ENCODE data around the gene TSPOAP1.

TSPOAP1 gene

DNA sequence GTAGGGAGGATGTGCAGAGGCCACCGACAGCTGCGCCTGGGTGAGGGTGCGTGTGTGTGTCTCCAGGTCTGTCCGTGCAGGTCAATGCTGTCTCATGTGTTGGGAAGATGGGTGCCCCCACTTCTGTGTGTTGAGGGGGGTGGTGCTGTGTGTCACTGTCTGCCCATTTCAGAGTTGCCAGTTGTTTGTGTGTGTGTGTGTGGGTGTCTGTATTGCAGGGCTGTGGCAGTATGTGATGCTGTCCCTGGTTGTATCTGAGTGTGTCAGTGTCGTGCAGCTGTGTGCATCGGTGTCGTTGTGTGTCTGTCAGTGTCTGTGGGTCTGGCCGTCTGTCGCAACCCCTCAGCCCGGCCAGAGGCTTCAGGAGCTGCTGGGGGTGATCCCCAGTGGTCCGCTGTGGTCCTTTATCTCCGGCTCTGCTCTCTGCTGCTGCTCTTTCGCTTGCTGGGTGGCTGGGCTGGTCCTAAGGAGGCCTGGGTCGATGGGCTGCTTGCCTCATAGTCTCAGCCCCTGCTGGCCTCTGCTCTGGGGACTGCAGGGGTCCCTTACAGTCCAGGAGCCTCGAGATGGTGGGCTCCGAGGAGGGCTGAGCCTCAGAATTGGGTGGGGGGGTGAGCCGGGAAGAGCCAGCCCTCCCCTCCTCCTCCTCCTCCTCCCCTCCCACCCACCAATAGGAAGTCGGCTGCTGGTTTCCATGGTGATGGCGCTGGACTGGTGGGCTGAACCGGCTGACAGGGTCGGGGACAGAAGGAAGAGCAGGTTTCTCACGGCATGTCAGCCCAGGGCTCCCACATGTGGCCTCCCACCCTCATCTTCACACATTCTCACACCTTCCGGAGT, at the start of gene TSPOAP1:
Gene TSPOAP1 (minus strand): TSS at position 601 of the 840 bp plus-strand sequence. CDS start 875 bp downstream, outside the sequence.
- no peak for DNase-seq (ENCODE audit: low read depth in 2 of 2)

- no peak for DNase-seq (ENCODE audit: low read depth in 2 of 2)
Measured at GRCh38 chr17:58377661-58378060, 49.1 kb upstream of the TSPOAP1 start.

DNA sequence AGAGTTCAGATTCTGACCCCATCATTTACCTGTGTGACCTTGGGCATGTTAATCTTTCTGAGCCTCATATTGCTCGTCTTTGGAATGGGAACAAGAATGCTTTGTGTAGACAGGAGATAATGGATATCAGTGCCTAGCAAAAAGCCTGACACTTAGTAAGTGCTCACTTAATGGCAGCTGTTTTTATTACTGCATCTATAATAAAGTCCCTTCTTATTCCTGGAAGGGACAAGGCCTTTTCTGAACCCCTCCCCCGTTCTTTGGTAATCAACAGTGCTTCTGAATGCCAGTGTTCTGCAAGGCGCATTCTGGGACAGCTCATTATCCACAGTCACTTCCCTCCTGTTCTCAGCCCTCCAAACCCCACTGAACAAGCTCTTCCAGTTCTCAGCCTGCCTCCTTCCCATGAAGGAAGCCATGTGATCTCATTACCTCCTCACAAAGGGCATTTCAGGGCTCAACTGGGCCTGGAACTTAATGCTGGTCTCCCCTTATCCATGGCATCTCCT, 48.6 kb upstream of the TSPOAP1 start:
- no peak for DNase-seq (ENCODE audit: low read depth in 2 of 2)

GRCh38 chr17:58376472-58377000, 47.9 kb upstream of the TSPOAP1 start:
- DNase-seq (ENCODE audit: low read depth in 2 of 2): no peak

DNA sequence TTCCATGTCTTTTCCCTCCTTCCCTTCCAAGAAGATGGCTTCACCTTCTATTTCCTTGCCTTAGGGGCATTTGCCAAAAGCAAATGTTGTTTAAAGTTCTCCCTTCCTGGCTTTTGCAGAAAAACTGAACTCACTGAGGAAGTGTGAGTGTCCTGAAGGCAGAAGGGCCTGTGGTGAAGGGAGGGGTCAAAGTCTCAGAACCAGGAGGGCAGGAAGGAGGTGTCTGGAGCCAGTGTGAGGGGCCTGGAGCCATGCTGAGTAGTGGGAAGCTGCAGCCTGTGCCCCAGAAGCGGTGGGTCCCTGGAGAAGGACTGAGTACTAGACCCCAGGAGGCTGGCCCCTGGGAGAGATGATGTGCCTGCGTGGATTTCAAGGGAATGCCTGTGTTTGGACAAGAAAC, 47.2 kb upstream of the TSPOAP1 start:
- DNase-seq (ENCODE audit: low read depth in 2 of 2): no peak

DNA sequence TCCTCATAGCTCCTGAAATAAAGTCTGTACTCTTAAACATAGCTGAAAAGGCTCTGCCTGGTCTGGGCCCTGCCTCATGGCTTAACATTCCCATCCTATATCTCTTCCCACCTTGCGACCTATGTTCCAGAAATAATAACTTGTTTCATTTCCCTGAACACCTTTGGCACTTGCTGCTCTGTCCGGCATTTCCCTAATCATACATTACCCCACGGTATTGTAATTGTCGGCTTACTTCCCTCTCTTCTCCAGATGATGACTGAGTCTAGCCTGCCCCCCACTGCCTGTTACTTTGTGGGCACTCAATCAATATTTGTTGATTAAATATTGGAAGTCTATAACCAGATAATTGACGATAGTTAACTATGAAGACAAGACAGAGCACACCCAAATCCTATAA, 46.7 kb upstream of the TSPOAP1 start:
- DNase-seq (ENCODE audit: low read depth in 2 of 2): no peak

GRCh38 chr17:58373923-58374322, 45.3 kb upstream of the TSPOAP1 start:
- DNase-seq (ENCODE audit: low read depth in 2 of 2): no peak

GRCh38 chr17:58373003-58373402, 44.4 kb upstream of the TSPOAP1 start:
- no peak for DNase-seq (ENCODE audit: low read depth in 2 of 2)

- no peak for DNase-seq (ENCODE audit: low read depth in 2 of 2)
Measured at GRCh38 chr17:58371300-58371950, 42.8 kb upstream of the TSPOAP1 start.

DNA sequence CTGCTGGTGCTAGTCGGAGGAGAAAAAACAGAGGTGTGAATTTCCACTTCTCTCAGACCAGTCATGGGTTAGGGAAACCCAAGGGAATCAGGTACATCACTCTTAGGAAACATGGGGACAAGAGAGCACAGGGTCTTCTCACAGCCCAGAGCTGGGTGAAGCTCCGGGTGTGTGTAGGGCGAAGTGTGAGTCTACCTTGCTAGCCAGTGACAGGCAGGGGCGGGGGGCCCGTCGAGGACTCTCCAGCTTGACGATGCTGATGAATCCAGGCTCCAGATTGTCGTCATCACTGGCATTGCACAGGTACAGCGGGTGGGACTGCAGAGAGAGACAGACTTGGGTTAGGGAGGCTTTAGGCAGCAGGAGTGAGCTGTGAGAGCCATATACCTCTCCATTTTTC, 42.1 kb upstream of the TSPOAP1 start:
- no peak for DNase-seq (ENCODE audit: low read depth in 2 of 2)

DNA sequence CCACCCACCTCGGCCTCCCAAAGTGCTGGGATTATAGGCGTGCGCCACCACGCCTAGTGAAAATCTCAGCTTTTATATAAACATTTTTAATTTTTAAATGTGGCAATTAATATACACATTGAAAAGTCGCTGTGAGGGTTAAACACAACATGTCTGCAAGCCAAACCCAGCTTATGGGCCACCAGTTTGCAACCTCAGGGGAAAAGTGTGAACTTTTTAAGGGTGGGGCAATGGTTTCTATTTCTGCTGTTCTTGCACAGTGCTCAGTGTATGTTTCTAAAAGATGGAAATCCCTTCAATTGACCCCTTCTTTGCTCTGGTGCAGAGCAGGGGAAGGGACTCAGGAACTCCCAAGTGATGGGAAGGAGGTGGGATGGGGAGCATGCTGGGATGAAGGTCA, 41.7 kb upstream of the TSPOAP1 start:
- DNase-seq (ENCODE audit: low read depth in 2 of 2): no peak

DNA sequence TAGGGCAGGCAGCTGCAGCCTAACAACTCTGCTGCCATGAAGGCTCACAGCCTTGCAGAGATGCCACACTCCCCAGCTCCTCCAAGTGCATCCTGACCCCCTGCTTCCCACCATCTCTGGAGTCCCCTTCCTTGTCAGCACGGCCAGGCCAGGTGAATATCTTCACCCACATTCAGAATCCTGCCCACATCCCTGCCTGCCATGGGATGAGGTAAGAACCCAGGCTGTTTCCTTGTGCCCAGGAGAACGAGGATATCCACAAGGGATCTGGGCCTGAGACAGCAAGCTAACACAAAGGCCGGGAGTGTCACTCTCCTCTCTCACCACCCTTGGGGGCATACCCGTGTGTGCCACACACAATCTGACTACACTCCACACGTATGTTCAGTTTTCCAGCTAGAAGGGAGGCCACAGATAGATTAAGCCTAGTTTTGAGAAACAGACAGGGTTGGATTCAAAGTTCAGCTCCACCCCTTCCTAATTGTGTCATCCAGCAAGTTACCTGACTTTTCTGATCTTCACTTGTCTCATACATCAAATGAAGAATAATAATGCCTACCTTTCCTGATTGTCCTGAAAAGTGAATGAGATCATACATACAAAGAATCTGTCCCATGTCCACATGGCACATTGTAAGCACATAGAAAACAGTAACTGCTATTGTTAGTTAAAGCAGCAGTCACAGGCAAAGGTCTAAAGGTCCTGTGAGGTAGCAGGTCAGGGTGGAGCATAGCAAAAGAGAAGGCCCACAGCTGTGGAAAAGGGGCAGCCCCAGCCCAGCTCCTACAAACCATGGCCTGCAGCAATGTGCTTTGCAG, 40.8 kb upstream of the TSPOAP1 start:
- no peak for DNase-seq (ENCODE audit: low read depth in 2 of 2)

- DNase-seq (ENCODE audit: low read depth in 2 of 2): no peak
Measured at GRCh38 chr17:58368860-58369213, 40.2 kb upstream of the TSPOAP1 start.

DNA sequence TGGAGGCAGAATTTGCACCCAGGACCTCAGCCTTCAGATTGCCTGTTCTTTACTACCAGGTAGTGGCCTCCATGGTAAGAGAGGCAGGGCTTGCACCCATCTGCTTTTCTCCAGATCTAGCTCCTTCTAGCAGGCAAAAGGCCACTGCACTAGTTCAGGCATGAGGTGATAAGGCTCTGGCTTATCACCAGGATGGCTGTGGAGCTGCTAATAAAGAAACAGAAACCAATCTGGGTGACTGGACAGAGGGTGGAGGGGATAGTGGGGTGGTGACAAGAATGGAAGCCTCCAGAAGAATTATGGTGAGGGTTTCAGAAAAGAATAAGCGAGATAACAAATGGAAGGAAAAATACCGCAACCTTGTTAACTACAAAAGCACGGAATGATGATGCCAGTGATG, 38.9 kb upstream of the TSPOAP1 start:
- DNase-seq (ENCODE audit: low read depth in 2 of 2): no peak

DNA sequence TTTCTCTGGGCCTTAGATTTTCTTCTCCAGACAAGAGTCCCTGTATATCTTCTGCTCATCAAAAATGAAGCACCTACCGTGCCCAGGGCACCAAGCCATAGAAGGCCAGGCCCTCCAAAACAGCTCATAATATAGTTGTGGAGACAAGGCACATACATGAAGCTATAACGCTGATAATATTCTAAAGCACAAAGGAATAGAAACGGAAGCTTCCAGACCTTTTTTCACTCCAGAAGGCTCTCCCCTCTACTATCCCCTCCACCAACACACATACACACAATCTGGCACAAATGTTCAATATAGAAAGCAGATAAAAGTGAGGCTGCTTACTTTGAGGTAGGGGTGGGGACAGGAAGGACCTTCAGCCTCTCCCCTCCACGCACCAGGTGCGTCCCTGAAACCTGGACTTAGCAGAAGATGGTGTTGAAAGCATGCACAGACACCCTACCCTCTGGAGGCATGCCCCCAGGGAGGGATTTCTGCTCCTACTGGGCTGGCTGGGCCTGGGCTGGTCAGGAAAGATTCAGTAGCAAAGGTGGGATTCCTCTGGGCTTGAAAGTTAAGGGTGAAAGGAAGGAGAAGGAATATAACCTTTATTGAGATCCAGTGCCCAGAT, 37.5 kb upstream of the TSPOAP1 start:
- no peak for DNase-seq (ENCODE audit: low read depth in 2 of 2)

GRCh38 chr17:58365185-58365979, 36.8 kb upstream of the TSPOAP1 start:
- no peak for DNase-seq (ENCODE audit: low read depth in 2 of 2)

- no peak for DNase-seq (ENCODE audit: low read depth in 2 of 2)
Measured at GRCh38 chr17:58364270-58364942, 35.8 kb upstream of the TSPOAP1 start.

- DNase-seq (ENCODE audit: low read depth in 2 of 2): no peak
Measured at GRCh38 chr17:58363457-58364185, 35.0 kb upstream of the TSPOAP1 start.

- no peak for DNase-seq (ENCODE audit: low read depth in 2 of 2)
Measured at GRCh38 chr17:58362368-58363014, 33.9 kb upstream of the TSPOAP1 start.
